Middle frontal gyrus (tissue), 1 donor: ENCODE data around the gene STMN3.
"Not testable (repeated sequence)": the region's sequence is repeated elsewhere in the genome, so short reads cannot be mapped to it uniquely, and the experiment has no call there.

ENCODE experiments used
- DNase-seq: peaks from one replicate; pipeline ENCODE4 v3.0.0-alpha.2; 2015; ENCODE audit warnings: low spot score; ENCODE audit errors: extremely low spot score

Gene STMN3

GRCh38 chr20:63678667-63679465 is 25.6 kb upstream of the STMN3 start:
- DNase-seq = no peak

GRCh38 chr20:63678071-63678470 is 24.8 kb upstream of the STMN3 start:
- DNase-seq = no peak

- no peak for DNase-seq
Observed at GRCh38 chr20:63675681-63676368, 22.6 kb upstream of the STMN3 start.

- no peak for DNase-seq
Observed at GRCh38 chr20:63673951-63674350, 20.7 kb upstream of the STMN3 start.

- DNase-seq = no peak
Observed at GRCh38 chr20:63672666-63673065, 19.4 kb upstream of the STMN3 start.

- DNase-seq = not testable (repeated sequence)
Observed at GRCh38 chr20:63671695-63672094, 18.5 kb upstream of the STMN3 start.

- DNase-seq = no peak
Observed at GRCh38 chr20:63668351-63668750, 15.1 kb upstream of the STMN3 start.

- no peak for DNase-seq
Observed at GRCh38 chr20:63667858-63668257, 14.6 kb upstream of the STMN3 start.

GRCh38 chr20:63665708-63666107 is 12.5 kb upstream of the STMN3 start:
- DNase-seq = no peak

- DNase-seq = peak; percentile 22
Observed at GRCh38 chr20:63664861-63665594, 11.8 kb upstream of the STMN3 start.

- DNase-seq = no peak
Observed at GRCh38 chr20:63664143-63664851, 11.1 kb upstream of the STMN3 start.

- DNase-seq = no peak
Observed at GRCh38 chr20:63663332-63664066, 10.3 kb upstream of the STMN3 start.

- no peak for DNase-seq
Observed at GRCh38 chr20:63662813-63663189, 9.6 kb upstream of the STMN3 start.

GRCh38 chr20:63661959-63662812 is 9.0 kb upstream of the STMN3 start:
- no peak for DNase-seq

GRCh38 chr20:63661108-63661507 is 7.9 kb upstream of the STMN3 start:
- DNase-seq = no peak

- DNase-seq = no peak
Observed at GRCh38 chr20:63660622-63661021, 7.4 kb upstream of the STMN3 start.

GRCh38 chr20:63660174-63660573 is 7.0 kb upstream of the STMN3 start:
- DNase-seq = not testable (repeated sequence)

- DNase-seq = no peak
Observed at GRCh38 chr20:63659370-63659769, 6.1 kb upstream of the STMN3 start.

- peak; percentile 5 for DNase-seq
Observed at GRCh38 chr20:63658749-63659187, 5.5 kb upstream of the STMN3 start.
